ENCODE measurements around the gene TBC1D23.
"Not testable (repeated sequence)": the region's sequence is repeated elsewhere in the genome, so short reads cannot be mapped to it uniquely, and the experiment has no call there.

TBC1D23 gene

DNA sequence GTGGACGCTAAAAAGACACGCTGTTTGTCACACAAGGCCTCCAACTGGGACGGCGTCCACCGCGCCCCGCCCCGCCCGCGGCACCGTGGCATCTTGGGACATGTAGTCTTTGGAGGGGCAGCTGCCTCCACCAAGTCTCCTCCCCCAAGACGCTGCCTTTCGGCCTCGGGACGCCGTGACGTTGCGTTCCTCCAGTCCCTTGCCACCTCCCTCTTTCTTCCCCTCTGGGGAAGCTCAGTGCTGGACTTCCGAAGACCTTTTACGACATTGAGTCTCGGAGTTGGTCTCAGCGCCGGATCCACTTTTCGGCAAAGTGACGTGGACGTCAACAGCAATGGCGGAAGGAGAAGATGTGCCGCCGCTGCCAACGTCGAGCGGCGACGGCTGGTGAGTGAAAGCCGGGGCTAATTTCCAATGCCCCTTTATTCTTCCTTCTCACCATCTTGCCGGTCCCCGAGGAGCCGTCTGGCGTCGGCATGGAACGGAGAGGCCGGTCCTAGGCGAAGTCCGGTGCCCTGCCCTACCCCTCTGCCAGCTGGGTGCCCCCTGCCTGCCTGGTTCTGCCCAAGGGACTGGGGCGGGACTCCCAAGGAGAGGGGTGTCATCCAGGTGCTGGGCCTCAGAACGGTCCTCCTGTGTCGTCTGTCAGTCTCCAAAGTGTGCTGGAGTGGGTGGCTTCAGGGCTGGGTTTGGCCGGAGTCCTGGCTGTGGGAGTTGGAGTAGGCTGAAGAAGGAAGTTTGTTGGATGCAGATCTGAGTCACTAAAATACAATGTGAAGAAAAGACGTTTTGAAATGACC, at the start of gene TBC1D23:
TSS of gene TBC1D23 (plus strand) at position 308 of the 800 bp plus-strand sequence. CDS start at position 335, 27 bp downstream.
- DNase-seq (ENCODE audit: low read depth in 2 of 2), result peak; percentile 93

DNA sequence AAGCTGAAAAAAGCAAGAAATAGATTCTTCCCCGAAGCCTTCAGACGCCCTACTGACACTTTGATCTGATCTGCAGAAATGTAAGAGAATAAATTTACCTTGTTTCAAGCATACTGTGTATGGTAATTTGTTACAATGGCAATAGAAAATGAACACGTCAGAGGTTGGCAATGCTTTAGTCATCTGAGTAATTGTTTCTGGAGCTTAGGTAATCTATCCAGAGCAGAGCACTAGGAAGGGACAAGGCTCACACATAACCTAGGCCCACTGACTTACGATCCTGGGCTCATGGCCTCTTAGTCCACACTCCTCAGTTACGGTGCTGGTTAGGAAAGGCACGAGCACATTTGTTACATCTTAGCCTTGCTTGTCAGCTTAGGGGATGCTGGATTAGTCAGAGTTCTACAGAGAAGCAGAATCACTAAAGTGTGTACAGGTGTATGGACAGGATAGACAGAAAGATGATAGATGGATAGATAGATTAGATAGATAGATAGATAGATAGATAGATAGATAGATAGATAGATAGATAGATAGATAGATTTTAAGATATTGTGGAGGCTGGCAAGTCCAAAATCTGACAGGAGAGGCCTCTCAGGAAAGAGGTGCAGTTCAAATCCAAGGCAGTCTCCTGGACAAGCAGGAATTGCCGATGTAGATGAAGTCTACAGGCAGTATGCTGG, 46.8 kb upstream of the TBC1D23 start:
- no peak for DNase-seq (ENCODE audit: low read depth in 2 of 2)

DNA sequence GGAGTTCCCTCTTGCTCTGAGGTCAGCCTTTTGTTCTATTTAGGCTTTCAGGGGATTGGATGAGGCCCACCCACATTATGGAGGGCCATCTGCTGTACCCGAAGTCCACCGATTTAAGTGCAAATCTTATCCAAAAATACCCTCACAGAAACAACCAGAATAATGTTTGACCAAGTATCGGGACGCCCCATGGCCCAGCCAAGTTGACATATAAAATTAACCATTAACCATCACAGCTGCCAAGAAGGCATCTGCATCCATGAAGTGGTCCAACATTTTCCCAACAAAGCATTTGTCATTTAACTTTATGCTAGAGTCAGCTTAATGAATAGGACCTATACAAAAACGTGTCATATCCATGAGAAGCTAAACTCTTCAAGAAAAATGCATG, 46.2 kb upstream of the TBC1D23 start:
- DNase-seq (ENCODE audit: low read depth in 2 of 2), result no peak

DNA sequence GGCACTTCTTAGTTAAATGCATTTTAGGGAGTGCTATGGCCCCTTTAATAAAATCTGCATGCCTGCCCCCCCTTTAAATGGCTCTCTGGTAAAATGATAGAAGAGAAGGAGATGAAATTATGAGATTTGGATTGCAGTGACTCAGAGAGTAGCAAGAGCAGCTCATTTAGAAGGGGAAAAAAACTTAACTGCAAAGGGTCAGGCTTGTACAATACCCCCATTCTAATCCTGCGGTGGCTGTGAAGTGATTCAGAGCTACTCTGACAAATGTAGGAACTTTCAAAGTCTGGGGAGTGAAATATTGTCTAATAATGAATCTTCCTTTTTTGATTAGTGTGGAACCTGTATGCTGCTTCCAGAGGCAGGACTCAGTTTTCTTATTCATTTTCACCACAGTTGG, 44.1 kb upstream of the TBC1D23 start:
- DNase-seq (ENCODE audit: low read depth in 2 of 2), result no peak

DNA sequence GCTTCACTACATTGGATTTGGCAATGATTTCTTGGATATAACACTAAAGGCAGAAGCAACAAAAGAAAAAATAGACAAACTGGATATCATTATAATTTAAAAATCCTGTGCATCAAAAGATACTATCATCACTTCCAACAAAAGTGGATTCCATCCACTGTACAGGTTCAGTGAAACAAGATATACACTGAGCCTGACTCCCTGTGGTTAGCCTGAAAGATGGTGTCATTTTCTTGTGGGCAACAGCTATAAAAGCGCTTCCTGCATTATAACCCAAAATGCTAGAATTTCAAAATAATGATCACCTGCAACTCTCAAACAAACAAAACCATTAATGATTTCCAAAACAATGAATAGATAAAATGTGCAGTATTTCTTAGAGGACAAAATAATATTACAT, 39.6 kb upstream of the TBC1D23 start:
- DNase-seq (ENCODE audit: low read depth in 2 of 2), result no peak

DNA sequence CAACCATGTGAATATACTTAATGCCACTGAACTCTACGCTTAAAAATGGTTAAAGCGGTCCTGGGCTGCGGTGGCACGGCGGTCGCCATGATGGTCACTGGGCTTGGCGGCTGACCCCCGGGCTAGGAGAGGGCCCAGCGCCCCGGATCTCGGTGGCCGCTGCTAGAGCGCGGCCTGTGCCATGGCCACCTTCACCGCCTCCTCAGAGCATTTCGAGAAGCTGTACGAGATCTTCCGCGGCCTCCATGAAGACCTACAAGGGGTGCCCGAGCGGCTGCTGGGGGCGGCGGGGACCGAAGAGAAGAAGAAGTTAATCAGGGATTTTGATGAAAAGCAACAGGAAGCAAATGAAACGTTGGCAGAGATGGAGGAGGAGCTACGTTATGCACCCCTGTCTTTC, 35.6 kb upstream of the TBC1D23 start:
- DNase-seq (ENCODE audit: low read depth in 2 of 2), result no peak

DNA sequence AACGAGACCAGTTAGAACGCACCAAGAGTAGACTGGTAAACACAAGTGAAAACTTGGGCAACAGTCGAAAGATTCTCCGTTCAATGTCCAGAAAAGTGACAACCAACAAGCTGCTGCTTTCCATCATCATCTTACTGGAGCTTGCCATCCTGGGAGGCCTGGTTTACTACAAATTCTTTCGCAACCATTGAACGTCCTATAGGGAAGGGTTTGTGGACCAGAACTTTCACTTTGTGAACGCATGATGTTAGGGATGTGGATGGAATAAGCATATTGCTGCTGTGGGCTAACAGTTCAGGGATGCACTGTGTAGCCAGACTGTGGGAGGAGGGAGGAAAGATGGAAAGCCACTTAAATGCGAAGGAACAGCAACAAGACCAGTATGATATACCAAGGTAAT, 34.9 kb upstream of the TBC1D23 start:
- DNase-seq (ENCODE audit: low read depth in 2 of 2), result no peak

DNA sequence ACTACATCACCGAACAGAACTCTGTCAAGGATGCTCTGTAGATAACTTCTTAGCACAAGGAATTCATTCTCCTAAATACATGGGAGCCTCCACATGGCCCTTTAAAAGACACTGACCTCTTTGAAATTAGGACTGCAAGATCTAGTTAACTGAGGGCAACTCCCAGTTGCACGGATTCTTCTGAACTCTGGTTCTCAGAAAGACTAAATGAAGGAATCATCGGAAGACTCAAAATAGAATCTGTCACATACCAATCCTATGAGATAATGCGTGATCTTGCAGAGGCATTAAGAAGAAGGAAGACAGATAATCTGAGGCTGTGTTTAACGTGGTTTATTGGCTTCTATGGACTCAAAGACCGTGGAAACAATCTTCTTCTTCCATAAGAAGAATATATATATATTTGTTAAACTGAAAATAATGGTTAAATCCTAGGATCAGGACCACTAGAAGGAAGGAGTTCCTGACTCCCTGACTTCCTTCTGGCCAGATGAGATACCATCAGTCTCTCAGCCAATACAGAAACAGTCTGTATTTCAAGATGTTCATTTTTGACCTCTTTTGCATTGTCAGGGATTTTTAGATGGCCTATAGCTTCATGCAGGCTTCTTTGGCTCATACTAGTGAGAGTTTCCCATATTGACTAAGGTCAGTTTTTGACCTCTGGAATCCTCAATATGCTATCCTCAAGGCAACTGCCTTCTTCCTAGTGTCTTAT, 33.9 kb upstream of the TBC1D23 start:
- no peak for DNase-seq (ENCODE audit: low read depth in 2 of 2)

DNA sequence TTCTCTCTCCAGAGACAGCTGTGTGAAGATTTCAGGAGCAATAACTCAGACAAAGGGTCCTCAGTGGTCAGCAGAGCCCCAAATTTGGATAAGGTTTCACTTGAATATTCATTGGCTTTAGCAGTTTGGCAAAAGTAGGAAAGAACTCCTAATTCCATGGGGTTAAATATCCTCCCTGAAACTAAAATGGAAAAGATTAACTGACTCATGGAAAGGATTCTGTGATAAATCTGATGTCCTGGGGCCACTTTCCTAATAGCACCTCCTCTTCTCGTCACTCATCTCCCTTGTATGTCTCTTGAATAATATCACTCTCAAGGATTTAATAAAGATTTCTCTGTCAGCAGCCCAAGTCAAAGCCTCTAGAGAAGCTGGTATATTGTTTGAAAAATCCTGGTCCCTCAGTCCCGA, 33.3 kb upstream of the TBC1D23 start:
- no peak for DNase-seq (ENCODE audit: low read depth in 2 of 2)

DNA sequence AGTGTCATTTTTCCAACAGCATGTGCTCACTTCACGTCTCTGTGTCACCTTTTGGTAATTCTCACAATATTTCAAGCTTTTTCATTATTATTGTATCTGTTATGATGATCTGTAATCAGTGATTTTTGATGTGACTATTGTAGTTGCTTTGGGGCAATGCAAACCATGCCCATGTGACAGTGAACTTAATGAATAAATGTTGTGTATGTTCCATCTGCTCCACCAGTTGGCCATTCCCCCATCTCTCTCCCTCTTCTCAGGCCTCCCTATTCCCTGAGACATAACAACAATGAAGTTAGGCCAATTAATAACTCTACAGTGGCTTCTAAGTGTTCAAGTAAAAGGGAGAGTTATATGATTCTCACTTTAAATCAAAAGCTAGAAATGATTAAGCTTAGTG, 32.5 kb upstream of the TBC1D23 start:
- DNase-seq (ENCODE audit: low read depth in 2 of 2), result no peak

DNA sequence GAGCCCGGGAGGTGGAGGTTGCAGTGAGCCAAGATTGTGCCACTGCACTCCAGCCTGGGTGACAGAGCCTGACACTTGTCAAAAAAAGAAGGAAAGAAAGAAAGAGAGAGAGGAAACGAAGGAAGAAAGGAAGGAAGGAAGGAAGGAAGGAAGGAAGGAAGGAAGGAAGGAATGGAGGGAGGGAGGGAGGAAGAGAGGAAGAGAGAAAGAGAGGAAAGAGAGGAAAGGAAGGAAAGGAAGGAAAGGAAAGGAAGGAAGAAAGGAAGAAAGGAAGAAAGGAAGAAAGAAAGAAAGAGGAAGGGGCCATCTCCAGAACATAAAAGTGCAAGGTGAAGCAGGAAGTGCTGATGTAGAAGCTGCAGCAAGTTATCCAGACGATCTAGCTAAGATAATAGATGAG, 31.6 kb upstream of the TBC1D23 start:
- not testable (repeated sequence) for DNase-seq (ENCODE audit: low read depth in 2 of 2)

DNA sequence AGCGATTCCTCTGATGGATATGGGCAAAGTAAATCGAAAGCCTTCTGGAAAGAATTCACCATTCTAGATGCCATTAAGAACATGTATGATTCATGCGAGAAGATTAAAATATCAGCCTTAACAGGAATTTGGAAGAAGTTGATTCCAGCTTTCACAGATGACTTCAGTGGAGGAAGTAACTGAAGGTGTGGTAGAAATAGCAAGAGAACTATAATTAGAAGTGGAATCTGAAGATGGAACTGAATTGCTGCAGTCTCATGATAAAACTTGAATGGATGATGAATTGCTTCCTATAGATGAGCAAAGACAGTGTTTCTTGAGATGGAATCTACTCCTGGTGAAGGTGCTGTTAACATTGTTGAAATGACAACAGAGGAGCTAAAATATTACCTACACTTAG, 30.1 kb upstream of the TBC1D23 start:
- no peak for DNase-seq (ENCODE audit: low read depth in 2 of 2)

DNA sequence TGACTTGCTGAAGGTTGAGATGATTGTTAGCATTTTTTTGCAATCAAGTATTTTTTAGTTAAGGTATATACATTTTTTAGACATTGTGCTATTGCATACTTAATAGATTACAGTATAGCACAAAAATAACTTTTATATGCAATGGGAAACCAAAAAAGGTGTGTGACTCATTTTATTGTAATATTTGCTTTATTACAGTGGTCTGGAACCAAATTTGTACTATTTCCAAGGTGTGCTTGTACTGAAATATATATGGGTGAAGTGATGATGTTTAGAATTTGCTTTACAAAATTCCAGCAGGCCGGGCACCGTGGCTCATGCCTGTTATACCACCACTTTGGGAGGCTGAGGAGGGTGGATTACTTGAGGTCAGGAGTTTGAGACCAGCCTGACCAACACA, 29.1 kb upstream of the TBC1D23 start:
- no peak for DNase-seq (ENCODE audit: low read depth in 2 of 2)

DNA sequence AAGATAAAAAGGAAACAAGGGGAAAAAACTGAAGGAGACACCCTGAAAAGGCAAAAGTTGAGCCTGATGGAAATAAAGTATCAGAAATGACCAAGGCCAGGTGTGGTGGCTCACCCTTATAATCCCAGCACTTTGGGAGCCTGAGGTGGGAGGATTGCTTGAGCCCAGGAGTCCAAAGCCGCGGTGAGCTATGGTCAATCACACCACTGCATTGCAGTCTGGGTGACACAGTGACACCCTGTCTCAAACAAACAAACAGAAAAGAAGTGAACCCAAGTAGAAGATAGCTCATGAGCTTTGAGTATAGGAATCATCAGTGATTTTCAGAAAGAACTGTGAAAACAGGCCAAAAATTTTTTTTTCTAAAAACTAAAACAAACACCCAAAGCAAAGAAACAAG, 26.4 kb upstream of the TBC1D23 start:
- DNase-seq (ENCODE audit: low read depth in 2 of 2), result no peak

DNA sequence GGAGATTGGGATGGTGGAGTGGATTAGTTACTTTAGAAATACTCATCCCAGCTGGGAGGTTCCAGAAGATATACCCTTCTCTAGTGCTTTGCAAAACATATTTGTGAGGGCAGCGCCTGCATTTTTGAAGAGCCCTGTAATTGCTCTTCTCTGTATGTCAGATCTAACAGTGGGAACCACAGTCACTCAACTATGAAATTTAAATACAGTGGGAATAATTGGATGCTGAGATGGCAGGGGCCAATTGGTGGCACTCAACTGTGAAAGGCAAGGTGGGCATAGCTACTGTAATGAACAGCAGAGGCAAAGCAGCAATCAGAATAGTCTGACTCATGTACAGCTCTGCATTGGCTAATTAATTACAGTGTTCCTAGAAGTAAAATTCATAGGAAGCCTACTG, 22.2 kb upstream of the TBC1D23 start:
- DNase-seq (ENCODE audit: low read depth in 2 of 2), result no peak

DNA sequence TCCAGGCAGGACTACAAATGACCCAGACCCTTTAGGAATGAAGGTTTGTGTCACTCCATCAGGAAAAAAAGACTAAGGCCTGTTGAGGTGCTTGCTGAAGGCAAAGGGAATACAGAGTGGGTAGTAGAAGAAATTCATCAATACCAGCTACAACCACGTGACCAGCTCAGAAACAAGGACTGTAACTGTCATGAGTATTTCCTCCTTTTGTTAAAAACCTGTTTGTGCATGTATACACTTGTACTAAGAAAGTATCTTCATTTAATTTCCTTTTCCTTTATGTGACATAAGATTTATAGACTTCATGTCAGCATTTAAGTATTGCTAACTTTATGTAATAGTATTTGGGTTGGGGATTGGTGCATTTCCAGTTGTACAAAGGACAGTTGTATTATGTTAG, 18.3 kb upstream of the TBC1D23 start:
- not testable (repeated sequence) for DNase-seq (ENCODE audit: low read depth in 2 of 2)

DNA sequence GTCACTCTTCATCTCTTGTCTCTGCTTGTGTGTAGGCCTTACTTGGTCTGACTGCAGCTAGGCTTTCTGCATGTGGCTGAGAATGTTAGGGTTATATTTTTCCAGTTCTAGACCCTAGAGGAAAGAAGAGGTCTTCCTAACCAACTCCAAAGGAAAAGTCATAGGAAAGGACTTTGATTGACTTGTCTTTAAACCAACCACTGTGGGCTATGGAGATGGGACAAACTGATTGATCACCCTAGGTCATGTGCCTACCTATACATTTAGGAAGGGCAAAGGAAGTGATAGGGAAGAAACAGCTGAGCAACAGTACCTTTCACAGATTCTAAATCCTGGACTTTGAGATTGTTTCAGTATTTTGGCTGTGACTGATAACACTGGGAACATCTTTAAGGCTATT, 16.5 kb upstream of the TBC1D23 start:
- no peak for DNase-seq (ENCODE audit: low read depth in 2 of 2)

DNA sequence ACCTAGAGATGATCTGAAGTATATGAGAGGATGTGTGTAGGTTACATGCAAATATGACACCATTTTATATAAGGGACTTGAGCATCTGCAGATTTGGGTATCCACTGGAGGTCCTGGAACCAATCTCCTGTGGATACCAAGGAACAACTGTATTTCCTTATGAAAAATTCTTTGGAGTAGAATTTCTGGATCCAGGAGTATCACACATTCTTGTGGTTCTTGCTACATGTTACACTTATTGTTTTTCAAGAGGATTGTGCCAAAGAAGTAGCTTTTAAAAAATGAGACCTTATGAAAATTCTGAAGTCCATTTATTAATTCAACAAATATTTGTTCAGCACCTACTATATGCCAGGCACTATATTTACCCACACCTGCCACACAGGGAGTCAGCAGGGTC, 15.7 kb upstream of the TBC1D23 start:
- DNase-seq (ENCODE audit: low read depth in 2 of 2), result no peak

DNA sequence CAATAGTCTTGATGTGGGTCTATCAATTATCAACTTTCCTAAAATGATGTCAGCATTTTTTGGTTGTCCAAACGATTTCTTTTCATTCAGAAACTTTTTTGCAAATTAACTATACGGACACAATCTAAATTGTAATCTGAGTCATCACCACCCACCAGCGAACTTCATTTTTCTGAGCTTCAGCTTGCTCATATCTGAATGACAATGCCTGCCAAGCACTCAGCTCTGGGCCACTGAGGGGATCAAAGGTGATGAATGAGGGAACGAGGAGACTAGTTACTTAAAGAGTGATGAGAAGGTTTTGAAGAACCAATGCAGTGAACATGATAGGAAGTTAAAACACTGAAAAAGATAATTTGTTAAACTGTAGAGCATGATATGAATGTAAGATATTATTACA, 14.9 kb upstream of the TBC1D23 start:
- no peak for DNase-seq (ENCODE audit: low read depth in 2 of 2)

DNA sequence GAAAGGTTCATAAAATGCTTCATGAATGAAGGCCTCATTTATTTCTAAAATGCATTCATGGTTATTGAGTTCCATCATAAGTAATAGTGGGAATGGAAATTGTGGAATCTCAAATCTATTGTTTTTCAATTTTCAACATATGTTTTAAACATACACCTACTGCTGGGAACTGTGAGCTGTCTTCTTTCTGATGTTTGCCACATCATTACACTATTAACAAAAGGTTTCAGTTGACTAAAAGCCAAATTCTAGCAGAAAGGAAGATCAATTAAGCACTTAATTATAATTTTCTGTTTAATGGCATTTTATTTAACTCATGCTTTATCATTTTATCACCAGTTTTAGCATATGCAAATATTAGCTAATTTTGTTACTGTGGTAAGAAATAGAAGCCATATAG, 13.8 kb upstream of the TBC1D23 start:
- DNase-seq (ENCODE audit: low read depth in 2 of 2), result no peak

DNA sequence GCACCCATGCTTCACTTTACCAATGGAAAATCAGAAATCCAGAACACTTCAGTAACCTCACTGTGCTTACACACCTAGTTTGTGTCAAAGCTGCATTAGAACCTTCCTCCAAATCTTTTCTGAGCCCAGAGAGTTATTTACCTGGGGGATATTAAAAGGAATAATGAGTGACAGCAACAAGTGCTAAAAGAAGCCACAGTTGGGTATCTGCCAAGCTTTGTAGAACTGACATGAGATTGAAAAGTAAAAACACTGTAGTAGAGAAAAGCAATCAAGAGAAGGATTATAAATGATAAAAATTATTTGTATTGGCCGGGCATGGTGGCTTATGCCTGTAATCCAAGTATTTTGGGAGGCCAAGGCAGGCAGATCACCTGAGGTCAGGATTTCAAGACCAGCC, 8.8 kb upstream of the TBC1D23 start:
- DNase-seq (ENCODE audit: low read depth in 2 of 2), result no peak

DNA sequence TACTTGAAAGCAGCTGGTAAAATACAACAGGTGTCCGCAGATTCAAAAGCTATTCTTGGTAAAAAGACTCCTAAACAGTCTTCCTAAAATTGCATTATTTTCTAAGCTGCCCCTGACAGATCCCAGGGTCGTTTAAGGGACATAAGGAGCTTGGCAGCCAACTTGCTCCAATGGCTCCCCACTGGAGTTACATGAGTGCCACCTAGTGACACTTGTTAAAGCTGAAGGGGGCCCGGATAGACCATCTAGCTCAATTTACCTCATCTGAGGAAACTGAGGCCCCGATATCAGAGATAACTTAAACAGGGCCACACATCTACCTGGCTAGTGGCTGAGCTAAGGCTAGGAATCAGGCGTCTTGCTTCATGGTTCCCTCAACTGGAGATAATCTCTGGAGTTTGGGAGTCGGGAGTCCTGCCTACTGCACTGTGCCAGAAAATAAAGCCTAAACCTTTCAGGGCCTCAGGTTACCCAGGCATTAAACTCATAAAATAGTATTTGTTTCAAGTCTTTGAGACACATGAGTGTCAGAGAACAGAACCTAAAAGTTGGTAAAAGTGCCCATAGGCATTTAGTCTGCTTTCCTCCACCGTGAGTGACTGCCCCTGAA, 6.5 kb upstream of the TBC1D23 start:
- DNase-seq (ENCODE audit: low read depth in 2 of 2), result no peak

Measured in stimulated activated CD4-positive, alpha-beta T cell treated with anti-CD3 and anti-CD28 coated beads, Interleukin-1b, Interleukin-23, amount 100 ng/mL, for 4 hours (primary cell).